H4 (cell line): Measurements from ENCODE around the gene SLC12A1. TPM values are rescaled to one million over a fixed set of nuclear protein-coding genes. Genes with fewer than 3 reads are reported as not detected.

Experiments used
- total RNA-seq: library from RNA; depleted of rRNA; stranded (reverse); fragments of >200 nt; shearing (Covaris generic); gene quantifications from 2 replicates; pipeline ENCODE4 v1.2.3, GENCODE V29; 2014; rRNA removed

Gene SLC12A1
- total RNA-seq, 1 experiment from 2014 or later = not detected

Other genes starting within 250 kb of the SLC12A1 start
- not detected in 2 replicates for gene SLC24A5, start 85.3 kb upstream of the SLC12A1 start, total RNA-seq
- gene MYEF2, start 28.0 kb upstream of the SLC12A1 start, total RNA-seq = 0.86 and 2.7 TPM in 2 replicates
- not detected in 2 replicates for gene CTXN2, start 14.6 kb upstream of the SLC12A1 start, total RNA-seq
- 103 and 132 TPM in 2 replicates for gene DUT, start 125.1 kb downstream of the SLC12A1 start, total RNA-seq